HEK293 (cell line): ENCODE measurements around the gene LAPTM4A.
A peak's percentile ranks its signal among the peaks of the same experiment; 100 is the strongest.

Experiments used
- CTCF ChIP-seq: fragments of 450-650 bp; formaldehyde crosslinking; IDR thresholded peaks from 2 replicates; pipeline ENCODE4 v1.5.1; 2016; ENCODE audit warnings: missing biosample characterization, missing genetic modification characterization
- FEZF1 ChIP-seq: fragments of 450-650 bp; formaldehyde crosslinking; IDR thresholded peaks from 2 replicates; pipeline ENCODE4 v1.5.1; 2016; ENCODE audit warnings: missing biosample characterization, missing genetic modification characterization
- GLI2 ChIP-seq: fragments of 450-650 bp; formaldehyde crosslinking; IDR thresholded peaks from 2 replicates; pipeline ENCODE4; 2017; ENCODE audit warnings: missing biosample characterization, missing genetic modification characterization, low read depth, borderline replicate concordance
- IKZF3 ChIP-seq: fragments of 450-650 bp; IDR thresholded peaks from 2 replicates; pipeline ENCODE4 v1.5.0; 2018; ENCODE audit warnings: missing biosample characterization, mild to moderate bottlenecking, missing genetic modification characterization, moderate library complexity
- KLF9 ChIP-seq: fragments of 450-650 bp; formaldehyde crosslinking; IDR thresholded peaks from 2 replicates; pipeline ENCODE4 v1.5.1; 2016; ENCODE audit warnings: missing biosample characterization, missing genetic modification characterization, low read depth
- MZF1 ChIP-seq: fragments of 450-650 bp; formaldehyde crosslinking; IDR thresholded peaks from 2 replicates; pipeline ENCODE4 v1.5.1; 2017; ENCODE audit warnings: missing biosample characterization, missing genetic modification characterization, borderline replicate concordance
- SP3 ChIP-seq: fragments of 450-650 bp; formaldehyde crosslinking; IDR thresholded peaks from 2 replicates; pipeline ENCODE4 v1.5.1; 2016; ENCODE audit warnings: missing biosample characterization, missing genetic modification characterization
- ZBTB1 ChIP-seq: fragments of 450-650 bp; formaldehyde crosslinking; IDR thresholded peaks from 2 replicates; pipeline ENCODE4 v1.5.1; 2016; ENCODE audit warnings: missing biosample characterization, missing genetic modification characterization
- ZBTB11 ChIP-seq: fragments of 450-650 bp; formaldehyde crosslinking; conservative IDR thresholded peaks from 2 replicates; pipeline ENCODE4 v1.5.1; 2016; ENCODE audit warnings: low read depth, missing biosample characterization, missing genetic modification characterization
- ZBTB21 ChIP-seq: fragments of 450-650 bp; formaldehyde crosslinking; IDR thresholded peaks from 2 replicates; pipeline ENCODE4 v1.5.1; 2017; ENCODE audit warnings: missing biosample characterization, missing genetic modification characterization
- ZFP3 ChIP-seq: fragments of 450-650 bp; formaldehyde crosslinking; IDR thresholded peaks from 2 replicates; pipeline ENCODE4 v1.5.1; 2016; ENCODE audit warnings: low read depth, missing biosample characterization, missing genetic modification characterization
- ZNF169 ChIP-seq: fragments of 450-650 bp; formaldehyde crosslinking; IDR thresholded peaks from 2 replicates; pipeline ENCODE4 v1.5.1; 2016; ENCODE audit warnings: missing biosample characterization, missing genetic modification characterization
- ZNF175 ChIP-seq: fragments of 450-650 bp; formaldehyde crosslinking; IDR thresholded peaks from 2 replicates; pipeline ENCODE4 v1.5.1; 2016; ENCODE audit warnings: missing biosample characterization, missing genetic modification characterization
- ZNF184 ChIP-seq: fragments of 450-650 bp; IDR thresholded peaks from 2 replicates; pipeline ENCODE4 v1.5.1; 2018; ENCODE audit warnings: missing biosample characterization, mild to moderate bottlenecking, missing genetic modification characterization
- ZNF202 ChIP-seq: fragments of 450-650 bp; formaldehyde crosslinking; IDR thresholded peaks from 2 replicates; pipeline ENCODE4 v1.5.1; 2016; ENCODE audit warnings: missing biosample characterization, missing genetic modification characterization, borderline replicate concordance
- ZNF26 ChIP-seq: fragments of 450-650 bp; formaldehyde crosslinking; IDR thresholded peaks from 2 replicates; pipeline ENCODE4 v1.5.1; 2016; ENCODE audit warnings: missing biosample characterization, missing genetic modification characterization
- ZNF302 ChIP-seq: fragments of 450-650 bp; formaldehyde crosslinking; IDR thresholded peaks from 2 replicates; pipeline ENCODE4 v1.5.1; 2016; ENCODE audit warnings: missing biosample characterization, missing genetic modification characterization, low read depth
- ZNF335 ChIP-seq: fragments of 450-650 bp; formaldehyde crosslinking; conservative IDR thresholded peaks from 2 replicates; pipeline ENCODE4 v1.5.1; 2016; ENCODE audit warnings: missing biosample characterization, missing genetic modification characterization
- ZNF341 ChIP-seq: fragments of 450-650 bp; formaldehyde crosslinking; IDR thresholded peaks from 2 replicates; pipeline ENCODE4; 2016; ENCODE audit warnings: low read depth, missing biosample characterization, missing genetic modification characterization
- ZNF391 ChIP-seq: fragments of 450-650 bp; formaldehyde crosslinking; IDR thresholded peaks from 2 replicates; pipeline ENCODE4 v1.5.1; 2016; ENCODE audit warnings: low read depth, missing biosample characterization, missing genetic modification characterization, borderline replicate concordance
- ZNF416 ChIP-seq: fragments of 450-650 bp; formaldehyde crosslinking; IDR thresholded peaks from 2 replicates; pipeline ENCODE4 v1.5.1; 2016; ENCODE audit warnings: missing biosample characterization, missing genetic modification characterization
- ZNF449 ChIP-seq: fragments of 450-650 bp; formaldehyde crosslinking; IDR thresholded peaks from 2 replicates; pipeline ENCODE4 v1.5.1; 2017; ENCODE audit warnings: missing biosample characterization, mild to moderate bottlenecking, missing genetic modification characterization, moderate library complexity
- ZNF510 ChIP-seq: fragments of 450-650 bp; formaldehyde crosslinking; IDR thresholded peaks from 2 replicates; pipeline ENCODE4 v1.5.1; 2018; ENCODE audit warnings: mild to moderate bottlenecking, missing genetic modification characterization, missing biosample characterization; ENCODE audit not compliant: insufficient replicate concordance
- ZNF629 ChIP-seq: fragments of 450-650 bp; formaldehyde crosslinking; IDR thresholded peaks from 2 replicates; pipeline ENCODE4 v1.5.1; 2017; ENCODE audit warnings: missing biosample characterization, missing genetic modification characterization
- ZNF639 ChIP-seq: fragments of 450-650 bp; formaldehyde crosslinking; IDR thresholded peaks from 2 replicates; pipeline ENCODE4 v1.5.1; 2016; ENCODE audit warnings: missing biosample characterization, missing genetic modification characterization
- ZNF704 ChIP-seq: fragments of 450-650 bp; formaldehyde crosslinking; IDR thresholded peaks from 2 replicates; pipeline ENCODE4 v1.5.1; 2016; ENCODE audit warnings: missing biosample characterization, missing genetic modification characterization
- ZNF707 ChIP-seq: fragments of 450-650 bp; formaldehyde crosslinking; IDR thresholded peaks from 2 replicates; pipeline ENCODE4 v1.5.1; 2016; ENCODE audit warnings: missing biosample characterization, missing genetic modification characterization
- ZXDB ChIP-seq: fragments of 450-650 bp; formaldehyde crosslinking; IDR thresholded peaks from 2 replicates; pipeline ENCODE4 v1.5.1; 2016; ENCODE audit warnings: missing biosample characterization, missing genetic modification characterization

LAPTM4A gene

GRCh38 chr2:20040489-20041172 is 10.8 kb downstream of the LAPTM4A start (continued):
- no peak for TF ChIP-seq ZNF391 (tag by site-specific recombination)
- peak; percentile 73; the same call in 1 of the 2 replicates for TF ChIP-seq ZNF707
- TF ChIP-seq ZBTB21, result peak; percentile 74
- no peak for TF ChIP-seq ZNF449 (tag by site-specific recombination)
- TF ChIP-seq ZNF202 (tag by site-specific recombination), result no peak
- TF ChIP-seq ZNF184 (tag by site-specific recombination), result no peak
- TF ChIP-seq ZNF169 (tag by site-specific recombination), result no peak
- TF ChIP-seq ZBTB11 (tag by site-specific recombination), result no peak
- no peak for TF ChIP-seq ZNF26 (tag by site-specific recombination)
- no peak for TF ChIP-seq ZFP3
- no peak for TF ChIP-seq ZNF704 (tag by site-specific recombination)
- no peak for TF ChIP-seq ZNF302
- peak; percentile 87 for TF ChIP-seq ZNF629 (tag by site-specific recombination)
- 0 out of 2 replicates have a peak, but pooled peaks have one; percentile 43 for TF ChIP-seq ZNF639 (tag by site-specific recombination)
- no peak for TF ChIP-seq IKZF3 (tag by site-specific recombination)
- no peak for TF ChIP-seq ZNF416
- TF ChIP-seq CTCF (tag by site-specific recombination), result no peak
- TF ChIP-seq ZNF341, result no peak
- no peak for TF ChIP-seq ZBTB1 (tag by site-specific recombination)
- TF ChIP-seq ZNF510, result no peak
- TF ChIP-seq SP3 (tag by site-specific recombination), result peak; percentile 12; the same call in 1 of the 2 replicates
- TF ChIP-seq KLF9 (tag by site-specific recombination), result no peak
- TF ChIP-seq FEZF1 (tag by site-specific recombination), result 0 out of 2 replicates have a peak, but pooled peaks have one; percentile 10
- 0 out of 2 replicates have a peak, but pooled peaks have one; percentile 14 for TF ChIP-seq ZNF335 (tag by site-specific recombination)
- TF ChIP-seq ZXDB (tag by site-specific recombination), result 0 out of 2 replicates have a peak, but pooled peaks have one; percentile 19
- no peak for TF ChIP-seq ZNF175
- no peak for TF ChIP-seq MZF1 (tag by site-specific recombination)
- no peak for TF ChIP-seq GLI2 (tag by site-specific recombination)
